Measurements from ENCODE around the gene HCN3.
A peak's percentile ranks its signal among the peaks of the same experiment; 100 is the strongest.

- TF ChIP-seq ZNF512 (CRISPR knock-in tag; IDR thresholded peaks at IDR 0.05) (no peak), U2AF2 (IDR thresholded peaks at IDR 0.05; ENCODE audit: low read depth, low read length) (no peak), SIN3A (IDR thresholded peaks at IDR 0.05; ENCODE audit: borderline replicate concordance, low read depth, low read length) (peak; percentile 84), KDM5B (CRISPR knock-in tag; IDR thresholded peaks at IDR 0.05; ENCODE audit: borderline replicate concordance) (peak; percentile 92), PAX8 (CRISPR knock-in tag; IDR thresholded peaks at IDR 0.05; ENCODE audit: borderline replicate concordance) (peak; percentile 72; the same call in 1 of the 2 replicates), RELA (CRISPR knock-in tag; IDR thresholded peaks at IDR 0.05) (no peak), NFYB (CRISPR knock-in tag; IDR thresholded peaks at IDR 0.05) (peak; percentile 86), ATF3 (CRISPR knock-in tag; IDR thresholded peaks at IDR 0.05) (no peak), TCF7 (IDR thresholded peaks at IDR 0.05; ENCODE audit: low read depth) (no peak), PRDM4 (CRISPR knock-in tag; IDR thresholded peaks at IDR 0.05; ENCODE audit: borderline replicate concordance) (peak; percentile 44; the same call in 1 of the 2 replicates)
Measured at GRCh38 chr1:155261852-155262673, 15.2 kb upstream of the HCN3 start, which contains the start of gene SCAMP3.
